Suppressor macrophage (primary cell): Measurements from ENCODE around the gene NUP50.
A peak's percentile ranks its signal among the peaks of the same experiment; 100 is the strongest.

Experiments used
- DNase-seq, 4 experiments: peaks; one replicate each; pipeline ENCODE4 v3.0.0-alpha.2; 2020 to 2022

The NUP50 gene

DNA sequence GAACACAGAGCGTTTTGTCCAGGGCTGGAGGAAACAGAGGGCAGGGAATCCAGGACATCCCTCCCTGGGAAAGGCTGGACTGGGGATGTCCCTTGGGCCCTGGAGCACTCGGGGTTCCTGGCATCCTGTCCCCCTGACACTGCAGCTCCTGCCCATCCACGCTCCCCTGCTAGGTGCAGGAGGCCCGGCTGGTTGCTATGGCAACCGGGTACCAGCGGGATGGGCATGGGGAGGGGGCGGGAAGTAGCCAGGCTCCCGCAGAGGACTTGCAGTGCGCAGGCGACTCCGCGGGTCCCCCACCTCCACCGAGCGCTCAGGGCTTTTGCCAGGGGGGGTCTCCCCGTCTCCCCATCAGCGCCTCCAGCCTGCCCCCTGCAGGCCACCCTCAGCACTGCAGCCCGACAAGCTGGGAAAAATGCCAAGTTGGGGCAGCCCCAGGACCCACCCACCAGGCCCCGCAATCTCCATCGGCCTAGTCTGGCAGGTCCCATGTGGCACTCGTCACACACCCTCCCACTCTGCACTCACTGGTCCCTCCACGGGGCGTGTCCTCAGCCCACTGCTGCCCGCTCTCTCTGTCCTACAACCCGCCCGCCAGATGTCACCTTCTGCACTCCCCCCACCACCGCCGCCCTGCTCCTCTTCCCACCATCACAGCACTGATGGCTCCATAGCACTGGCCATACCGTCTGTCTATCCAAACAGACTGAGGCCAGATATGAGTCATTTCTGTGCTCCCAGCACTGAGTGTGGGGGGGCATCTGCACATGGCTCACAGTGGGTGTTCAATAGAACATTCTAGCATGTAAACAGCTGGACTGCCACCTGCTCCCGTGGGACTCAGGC lies 45.5 kb downstream of the NUP50 start:
- DNase-seq = peak; percentile 44 to 69 (median 66)

GRCh38 chr22:45210174-45210573 lies 46.4 kb downstream of the NUP50 start:
- DNase-seq = no peak

DNA sequence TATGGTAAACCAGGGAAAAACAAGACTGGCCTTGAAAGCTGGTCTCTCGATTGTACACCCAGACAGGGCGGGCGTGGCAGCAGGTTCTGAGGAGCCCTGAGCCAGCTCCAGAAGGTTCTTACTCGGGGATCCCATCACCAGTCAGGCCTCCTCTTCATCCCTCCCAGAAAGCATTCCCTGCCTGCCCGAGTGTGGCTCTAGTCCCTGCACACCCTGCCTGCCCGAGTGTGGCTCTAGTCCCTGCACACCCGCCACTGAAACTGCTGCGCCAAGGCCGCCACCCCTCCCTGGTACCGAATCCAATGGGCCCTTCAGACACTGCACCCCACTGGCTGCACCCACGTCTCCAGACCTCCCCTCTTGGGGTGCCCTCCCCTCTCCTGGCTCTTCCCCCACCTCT lies 46.9 kb downstream of the NUP50 start:
- DNase-seq = no peak

GRCh38 chr22:45210991-45211390 lies 47.3 kb downstream of the NUP50 start:
- DNase-seq = no peak

- DNase-seq = peak; percentile 59 to 74 (median 64)
Observed at GRCh38 chr22:45211435-45211834, 47.7 kb downstream of the NUP50 start.

GRCh38 chr22:45211848-45212247 lies 48.1 kb downstream of the NUP50 start:
- DNase-seq = no peak

DNA sequence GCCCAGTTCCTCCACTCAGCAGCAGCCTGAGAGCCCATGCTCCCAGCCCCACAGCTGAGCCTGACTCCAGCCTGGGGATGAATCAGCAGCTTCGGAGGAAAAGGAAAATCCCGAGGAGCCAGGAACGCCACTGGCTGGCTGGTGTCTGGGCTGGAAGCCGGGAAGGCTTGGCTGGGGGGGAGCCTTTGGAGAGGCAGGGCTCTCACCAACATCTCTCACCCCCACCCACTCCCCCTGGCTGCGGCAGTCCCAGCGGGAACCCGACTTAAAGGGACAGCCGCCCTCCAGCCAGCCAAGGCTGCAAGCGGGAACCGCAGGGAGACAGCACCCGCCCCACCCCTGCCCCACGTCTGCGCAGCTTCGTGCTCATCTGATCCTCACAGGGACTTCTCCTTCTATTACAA lies 48.6 kb downstream of the NUP50 start:
- peak; percentile 51 to 83 (median 65) for DNase-seq

DNA sequence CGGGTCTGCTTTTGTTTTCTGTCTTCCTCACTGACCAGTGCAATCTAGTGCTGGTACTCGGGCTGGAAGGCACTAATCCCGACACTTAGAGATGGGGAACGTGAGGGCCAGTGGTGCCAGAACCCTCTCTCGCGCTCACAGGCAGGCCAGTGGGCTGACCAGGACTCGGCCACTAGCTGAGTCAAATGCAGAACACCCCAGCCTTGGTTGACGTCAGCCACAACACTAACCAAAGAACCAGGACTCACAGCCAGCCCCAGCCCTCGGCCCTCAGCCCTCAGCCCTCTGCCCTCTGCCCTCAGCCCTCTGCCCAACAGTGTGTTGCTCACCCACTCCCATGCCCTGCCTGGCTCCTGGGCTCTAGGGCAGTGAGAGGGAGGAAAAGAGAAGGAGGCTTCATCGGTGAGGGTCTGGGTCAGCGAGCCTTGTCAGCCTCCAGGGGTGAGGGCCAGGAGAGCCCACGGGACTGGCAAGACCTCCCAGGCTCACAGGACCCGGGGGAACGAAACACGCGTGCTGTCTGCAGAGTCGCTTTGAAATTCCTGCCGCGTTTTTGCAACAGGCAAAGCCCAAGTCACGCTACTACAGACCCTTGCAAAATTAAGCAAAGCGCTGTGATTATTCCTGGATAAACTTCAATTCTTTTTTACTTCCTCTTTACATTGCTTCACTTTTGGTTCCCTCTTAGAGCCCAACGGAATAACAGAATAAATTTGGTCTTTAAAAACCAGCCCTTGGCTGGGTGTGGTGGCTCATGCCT lies 49.4 kb downstream of the NUP50 start:
- peak; percentile 89 to 93 (median 91) for DNase-seq

GRCh38 chr22:45216133-45217003 lies 52.6 kb downstream of the NUP50 start:
- DNase-seq = no peak

GRCh38 chr22:45217345-45217744 lies 53.6 kb downstream of the NUP50 start:
- no peak for DNase-seq

- no peak for DNase-seq
Observed at GRCh38 chr22:45217806-45218205, 54.1 kb downstream of the NUP50 start.

DNA sequence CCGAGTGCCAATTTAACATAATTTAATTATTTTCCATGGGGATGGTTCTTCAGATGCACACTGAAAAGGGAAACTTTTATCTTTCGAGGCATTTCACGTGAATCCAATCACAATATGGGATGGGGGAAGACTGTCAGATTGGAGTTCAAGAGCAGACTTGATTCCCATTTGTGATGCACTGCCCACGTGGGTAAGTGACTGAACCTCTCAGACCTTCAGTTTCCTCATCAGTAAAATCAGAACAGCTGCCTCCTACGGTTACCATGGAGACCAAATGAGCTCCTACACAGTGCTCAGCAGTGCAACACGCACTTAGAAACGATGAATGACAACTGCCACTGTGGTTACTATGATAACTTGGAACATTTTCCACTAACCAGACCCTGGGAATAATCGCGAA lies 55.3 kb downstream of the NUP50 start:
- DNase-seq = peak; percentile 80 to 95 (median 88)

- no peak for DNase-seq
Observed at GRCh38 chr22:45221201-45221600, 57.5 kb downstream of the NUP50 start.

- DNase-seq = no peak
Observed at GRCh38 chr22:45223304-45224117, 59.8 kb downstream of the NUP50 start.

GRCh38 chr22:45224331-45224730 lies 60.6 kb downstream of the NUP50 start:
- DNase-seq = no peak

GRCh38 chr22:45224988-45225731 lies 61.4 kb downstream of the NUP50 start:
- DNase-seq = no peak

GRCh38 chr22:45225732-45226502 lies 62.2 kb downstream of the NUP50 start:
- peak; percentile 84 to 93 (median 88) for DNase-seq

GRCh38 chr22:45226503-45227186 lies 62.9 kb downstream of the NUP50 start:
- DNase-seq = peak; percentile 97 to 99 (median 98)

GRCh38 chr22:45227645-45228400 lies 64.1 kb downstream of the NUP50 start:
- peak; percentile 78 to 91 (median 89) for DNase-seq
